ENCODE data around the gene ARHGEF19. TPM values are rescaled to one million over a fixed set of nuclear protein-coding genes. Genes with fewer than 3 reads are reported as not detected.
A peak's percentile ranks its signal among the peaks of the same experiment; 100 is the strongest.

The ARHGEF19 gene
- total and polyA plus RNA-seq, 12 donors: 4.8 to 46.2 (median 22.1) TPM

GRCh38 chr1:16219968-16220500 is 7.6 kb upstream of the ARHGEF19 start:
- H3K4me3 ChIP-seq: no peak overlapping the region
- peaks cover 6 to 14% of the 10 kb centered on the region in 2 donors for H3K4me1 ChIP-seq (replicated peaks in 1 of 2)
- DNase-seq: no peak
- TF ChIP-seq CTCF (IDR thresholded peaks at IDR 0.05) (no peak), POLR2A (IDR thresholded peaks at IDR 0.05) (no peak)
- 87 to 92% (median 88%) methylated on average over 4 of the region's 4 CpGs for WGBS, 4 donors
- no peak overlapping the region for H3K27ac ChIP-seq
- intact Hi-C loops (cut with DNase I): no loop called here
- H3K36me3 ChIP-seq (replicated peaks in 1 of 2): no peaks in the 10 kb centered on the region
- no peaks in the 10 kb centered on the region for H3K27me3 ChIP-seq
- H3K9me3 ChIP-seq (replicated peaks in 1 of 3): no peaks in the 10 kb centered on the region

GRCh38 chr1:16218674-16219071 is 6.2 kb upstream of the ARHGEF19 start:
- intact Hi-C loops (cut with DNase I): no loop called here
- Histone ChIP-seq H3K9me3 (replicated peaks in 1 of 3) (no peaks in the 10 kb centered on the region), H3K27me3 (no peaks in the 10 kb centered on the region), H3K27ac (no peak overlapping the region), H3K4me1 (replicated peaks in 1 of 2) (peaks cover 6 to 14% of the 10 kb centered on the region in 2 donors), H3K4me3 (no peak overlapping the region), H3K36me3 (replicated peaks in 1 of 2) (no peaks in the 10 kb centered on the region)
- no peak for DNase-seq
- no peak for TF ChIP-seq POLR2A (IDR thresholded peaks at IDR 0.05)
- no peak for TF ChIP-seq CTCF (IDR thresholded peaks at IDR 0.05)
- 95 to 97% (median 96%) methylated on average over 6 of the region's 6 CpGs for WGBS, 4 donors

- intact Hi-C loops (cut with DNase I): no loop called here
- 70 to 86% (median 80%) methylated on average over 8 to 12 of the region's 12 CpGs for WGBS, 4 donors
- H3K36me3 ChIP-seq (replicated peaks in 1 of 2): no peaks in the 10 kb centered on the region
- H3K27me3 ChIP-seq: no peaks in the 10 kb centered on the region
- peaks cover 6 to 14% of the 10 kb centered on the region in 2 donors for H3K4me1 ChIP-seq (replicated peaks in 1 of 2)
- H3K27ac ChIP-seq: peak overlapping the region in 1 of 5 donors; percentile 84
- H3K9me3 ChIP-seq (replicated peaks in 1 of 3): no peaks in the 10 kb centered on the region
- peak overlapping the region in 1 of 4 donors; percentile 50 for H3K4me3 ChIP-seq
- TF ChIP-seq POLR2A (IDR thresholded peaks at IDR 0.05) (no peak), CTCF (IDR thresholded peaks at IDR 0.05) (no peak)
- DNase-seq: peak in 3 of 7 donors; percentile 32 to 62 (median 32)
These were observed 5.7 kb upstream of the ARHGEF19 start for GRCh38 chr1:16218014-16218673.

- H3K36me3 ChIP-seq (replicated peaks in 1 of 2): no peaks in the 10 kb centered on the region
- TF ChIP-seq CTCF (IDR thresholded peaks at IDR 0.05) (no peak), POLR2A (IDR thresholded peaks at IDR 0.05) (peak in 1 of 2 donors; percentile 69)
- intact Hi-C loops (cut with DNase I): no loop called here
- H3K4me3 ChIP-seq: peak overlapping the region in 3 of 4 donors; percentile 22 to 50 (median 37)
- peaks cover 6 to 14% of the 10 kb centered on the region in 2 donors for H3K4me1 ChIP-seq (replicated peaks in 1 of 2)
- DNase-seq: peak; percentile 98 to 100 (median 99)
- no peaks in the 10 kb centered on the region for H3K27me3 ChIP-seq
- H3K9me3 ChIP-seq (replicated peaks in 1 of 3): no peaks in the 10 kb centered on the region
- H3K27ac ChIP-seq: peak overlapping the region; percentile 36 to 84 (median 43)
- 1 to 2% (median 2%) methylated on average over 23 to 46 of the region's 46 CpGs for WGBS, 4 donors
These were observed 4.8 kb upstream of the ARHGEF19 start for GRCh38 chr1:16217061-16217785.

Data from adrenal gland (tissue), 12 donors.